Measurements from ENCODE around the gene ACACB.

ACACB gene

GRCh38 chr12:109277899-109278762 is 161.7 kb downstream of the ACACB start:
- TF ChIP-seq ZFX (IDR thresholded peaks at IDR 0.05), result no peak
- TF ChIP-seq CTCF (conservative IDR thresholded peaks at IDR 0.05), result no peak
- H3K27ac ChIP-seq, result no peak overlapping the region

GRCh38 chr12:109278912-109279311 is 162.5 kb downstream of the ACACB start:
- no peak overlapping the region for H3K27ac ChIP-seq
- TF ChIP-seq ZFX (IDR thresholded peaks at IDR 0.05), result no peak
- no peak for TF ChIP-seq CTCF (conservative IDR thresholded peaks at IDR 0.05)

- no peak for TF ChIP-seq ZFX (IDR thresholded peaks at IDR 0.05)
- no peak for TF ChIP-seq CTCF (conservative IDR thresholded peaks at IDR 0.05)
- H3K27ac ChIP-seq, result no peak overlapping the region
Observed at GRCh38 chr12:109279525-109279924, 163.1 kb downstream of the ACACB start.

GRCh38 chr12:109281452-109281851 is 165.1 kb downstream of the ACACB start:
- no peak overlapping the region for H3K27ac ChIP-seq
- TF ChIP-seq CTCF (conservative IDR thresholded peaks at IDR 0.05) (no peak), ZFX (IDR thresholded peaks at IDR 0.05) (no peak)

- TF ChIP-seq ZFX (IDR thresholded peaks at IDR 0.05), result no peak
- no peak overlapping the region for H3K27ac ChIP-seq
Observed at GRCh38 chr12:109284392-109284791, 168.0 kb downstream of the ACACB start.

- H3K27ac ChIP-seq, result no peak overlapping the region
- TF ChIP-seq CTCF (conservative IDR thresholded peaks at IDR 0.05) (no peak), ZFX (IDR thresholded peaks at IDR 0.05) (no peak)
Observed at GRCh38 chr12:109286252-109286651, 169.9 kb downstream of the ACACB start.

- TF ChIP-seq CTCF (conservative IDR thresholded peaks at IDR 0.05) (no peak), ZFX (IDR thresholded peaks at IDR 0.05) (no peak)
Observed at GRCh38 chr12:109286652-109287051, 170.3 kb downstream of the ACACB start.

GRCh38 chr12:109287181-109287580 is 170.8 kb downstream of the ACACB start:
- no peak for TF ChIP-seq CTCF (conservative IDR thresholded peaks at IDR 0.05)
- TF ChIP-seq ZFX (IDR thresholded peaks at IDR 0.05), result no peak
- H3K27ac ChIP-seq, result no peak overlapping the region

More at GRCh38 chr12:109286652-109287051, 170.3 kb downstream of the ACACB start:
- no peak overlapping the region for H3K27ac ChIP-seq
